ENCODE data around the gene FBL. TPM values are rescaled to one million over a fixed set of nuclear protein-coding genes. Genes with fewer than 3 reads are reported as not detected.

Gene FBL
- total RNA-seq, 1 experiment from 2014 or later, result 374 TPM

- Mint-ChIP-seq H3K27ac (ENCODE audit: unreplicated experiment) (peak overlapping the region; percentile 57), H3K4me3 (ENCODE audit: unreplicated experiment) (no peak overlapping the region), H3K36me3 (ENCODE audit: insufficient read depth, unreplicated experiment) (peaks cover 70% of the 10 kb centered on the region), H3K27me3 (ENCODE audit: insufficient read depth, unreplicated experiment) (no peaks in the 10 kb centered on the region), H3K9me3 (ENCODE audit: unreplicated experiment) (no peaks in the 10 kb centered on the region), H3K4me1 (ENCODE audit: low read depth, unreplicated experiment) (no peaks in the 10 kb centered on the region)
- H3K9me3 ChIP-seq, result no peaks in the 10 kb centered on the region
- no peaks in the 10 kb centered on the region for H3K27me3 ChIP-seq (replicated peaks; ENCODE audit: control insufficient read depth, insufficient read depth, low read length)
- TF ChIP-seq CTCF (IDR thresholded peaks at IDR 0.05; ENCODE audit: insufficient read depth in 1 of 2, low read depth in 1 of 2, low read length in 1 of 2, severe bottlenecking in 1 of 2, unreplicated experiment in 1 of 2), result no peak
- intact Hi-C loops (cut with micrococcal nuclease; ENCODE audit: unreplicated experiment), result no loop called here
- DNase-seq, result no peak
- CTCF ChIA-PET, result interaction anchor here (1.1 kb wide), 1 partner anchor 13 kb away, joined by 5 read pairs; the partner anchor contains the start of gene FBL
- H3K4me3 ChIP-seq (ENCODE audit: low read depth, low read length), result no peak overlapping the region
- POLR2A ChIA-PET, result interaction anchor here (0.9 kb wide), 1 partner anchor 138 kb away, joined by 3 read pairs; the partner anchor contains the start of gene PSMC4
- no TSS peak for BruUV-seq (replicated peaks)
- H3K36me3 ChIP-seq (ENCODE audit: control insufficient read depth, insufficient read depth, low read length), result peaks cover 6% of the 10 kb centered on the region
- H3K4me1 ChIP-seq, result no peaks in the 10 kb centered on the region
These were observed 13.1 kb downstream of the FBL start for GRCh38 chr19:39833160-39833463.

DNA sequence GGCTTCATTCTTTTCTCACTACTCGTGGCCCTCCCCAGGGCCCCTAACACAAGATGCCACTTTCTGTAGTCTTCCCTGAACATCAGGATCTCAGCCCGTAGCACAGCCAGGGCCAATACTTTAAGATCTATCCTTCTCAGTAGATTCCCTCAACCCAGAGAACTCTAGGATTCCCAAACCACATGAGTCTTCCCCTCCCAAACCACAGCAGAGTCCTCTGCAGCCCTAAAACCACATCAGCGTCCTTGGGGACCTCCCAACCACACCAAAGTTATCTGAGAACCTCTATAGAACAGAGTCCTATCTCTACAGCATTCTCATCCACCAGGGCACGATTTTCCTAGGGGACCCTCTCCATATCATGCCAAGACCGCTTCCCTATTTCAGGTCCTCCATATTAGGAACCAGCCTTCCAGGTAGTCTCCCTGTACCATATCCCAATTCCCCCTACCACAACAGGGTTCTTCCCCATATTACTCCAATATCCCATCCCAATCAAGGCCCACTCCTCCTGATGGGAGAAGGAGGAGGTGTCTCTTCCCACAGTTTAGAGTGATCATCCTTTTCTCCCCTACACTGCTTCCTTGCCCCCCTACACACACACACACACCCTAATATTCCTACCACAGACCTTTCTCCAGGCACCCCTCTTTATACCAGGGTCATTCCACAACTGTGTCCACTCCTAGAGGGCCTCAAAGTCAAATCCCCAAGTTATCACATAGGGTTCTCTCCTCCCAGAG lies 13.7 kb downstream of the FBL start:
- H3K36me3 ChIP-seq (ENCODE audit: control insufficient read depth, insufficient read depth, low read length), result peaks cover 5% of the 10 kb centered on the region

DNA sequence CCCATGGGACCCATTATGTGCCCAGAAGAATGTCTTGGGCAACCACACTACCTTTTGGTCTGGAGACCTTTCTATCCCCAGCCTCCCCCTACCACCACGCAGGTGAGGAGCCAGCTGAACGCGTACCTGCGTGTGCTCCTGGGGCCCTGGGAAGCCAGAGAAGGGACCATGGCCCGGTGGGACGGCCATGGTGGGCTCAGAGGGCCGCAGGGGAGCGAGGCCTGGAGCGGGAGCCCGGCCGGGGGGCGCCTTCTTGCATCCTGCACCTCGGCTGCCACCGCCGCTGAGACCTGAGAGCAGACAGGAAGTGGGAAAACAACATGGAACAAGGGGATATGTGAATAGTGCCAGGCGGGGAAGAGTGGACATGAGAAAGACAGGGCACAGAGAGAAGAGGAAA lies 14.5 kb downstream of the FBL start:
- H3K4me3 ChIP-seq (ENCODE audit: low read depth, low read length), result no peak overlapping the region
- Mint-ChIP-seq H3K4me1 (ENCODE audit: low read depth, unreplicated experiment) (no peaks in the 10 kb centered on the region), H3K9me3 (ENCODE audit: unreplicated experiment) (no peaks in the 10 kb centered on the region), H3K27ac (ENCODE audit: unreplicated experiment) (no peak overlapping the region), H3K36me3 (ENCODE audit: insufficient read depth, unreplicated experiment) (peaks cover 56% of the 10 kb centered on the region), H3K4me3 (ENCODE audit: unreplicated experiment) (no peak overlapping the region), H3K27me3 (ENCODE audit: insufficient read depth, unreplicated experiment) (no peaks in the 10 kb centered on the region)
- H3K9me3 ChIP-seq, result no peaks in the 10 kb centered on the region
- intact Hi-C loops (cut with micrococcal nuclease; ENCODE audit: unreplicated experiment), result no loop called here
- H3K36me3 ChIP-seq (ENCODE audit: control insufficient read depth, insufficient read depth, low read length), result peaks cover 5% of the 10 kb centered on the region
- CTCF ChIA-PET, result no interaction called here
- H3K4me1 ChIP-seq, result no peaks in the 10 kb centered on the region
- no peak for TF ChIP-seq CTCF (IDR thresholded peaks at IDR 0.05; ENCODE audit: insufficient read depth in 1 of 2, low read depth in 1 of 2, low read length in 1 of 2, severe bottlenecking in 1 of 2, unreplicated experiment in 1 of 2)
- POLR2A ChIA-PET, result no interaction called here
- DNase-seq, result no peak
- no TSS peak for BruUV-seq (replicated peaks)
- no peaks in the 10 kb centered on the region for H3K27me3 ChIP-seq (replicated peaks; ENCODE audit: control insufficient read depth, insufficient read depth, low read length)

More for the DNA sequence above, 13.7 kb downstream of the FBL start:
- intact Hi-C loops (cut with micrococcal nuclease; ENCODE audit: unreplicated experiment), result no loop called here
- Histone ChIP-seq H3K9me3 (no peaks in the 10 kb centered on the region), H3K4me1 (no peaks in the 10 kb centered on the region), H3K4me3 (ENCODE audit: low read depth, low read length) (no peak overlapping the region), H3K27me3 (replicated peaks; ENCODE audit: control insufficient read depth, insufficient read depth, low read length) (no peaks in the 10 kb centered on the region)
- Mint-ChIP-seq H3K4me1 (ENCODE audit: low read depth, unreplicated experiment) (no peaks in the 10 kb centered on the region), H3K4me3 (ENCODE audit: unreplicated experiment) (no peak overlapping the region), H3K36me3 (ENCODE audit: insufficient read depth, unreplicated experiment) (peaks cover 64% of the 10 kb centered on the region), H3K27ac (ENCODE audit: unreplicated experiment) (peak overlapping the region; percentile 57), H3K27me3 (ENCODE audit: insufficient read depth, unreplicated experiment) (no peaks in the 10 kb centered on the region), H3K9me3 (ENCODE audit: unreplicated experiment) (no peaks in the 10 kb centered on the region)
- CTCF ChIA-PET, result no interaction called here
- BruUV-seq (replicated peaks), result no TSS peak
- DNase-seq, result no peak
- POLR2A ChIA-PET, result no interaction called here
- TF ChIP-seq CTCF (IDR thresholded peaks at IDR 0.05; ENCODE audit: insufficient read depth in 1 of 2, low read depth in 1 of 2, low read length in 1 of 2, severe bottlenecking in 1 of 2, unreplicated experiment in 1 of 2), result no peak
